Endothelial cell of umbilical vein (primary cell): Measurements from ENCODE around the gene OLFML2B. TPM values are rescaled to one million over a fixed set of nuclear protein-coding genes. Genes with fewer than 3 reads are reported as not detected.

Source experiments
- BruUV-seq: library from RNA; stranded (reverse); fragments of 400-500 nt; replicated peaks from 2 replicates; lab custom pipeline; 2021; lab: Mats Ljungman, UMichigan
- CTCF ChIA-PET: fragments of 300-600, 350-600 bp; sonication (Branson Sonifier 250); formaldehyde crosslinking; loops from one replicate; lab custom pipeline; 2021; ENCODE audit warnings: antibody characterized with exemption, inconsistent platforms; lab: Charles Lee
- POLR2A ChIA-PET: fragments of 300-600, 350-600 bp; sonication (Branson Sonifier 250); formaldehyde crosslinking; loops from one replicate; lab custom pipeline; 2021; ENCODE audit warnings: antibody characterized with exemption, inconsistent platforms; lab: Charles Lee
- DNase-seq: peaks from one replicate; pipeline ENCODE4 v3.0.0-alpha.2; 2011; ENCODE audit warnings: low read depth, low spot score
- FAIRE-seq: peaks from 2 replicates; lab custom pipeline; 2011; peaks lifted over from hg19 to GRCh38; lab: Jason Lieb, UNC
- H2AFZ ChIP-seq: 2 replicates; pipeline ENCODE4 v1.6.0; 2012; ENCODE audit warnings: low read depth, low read length, control low read depth, inconsistent platforms
- H3K27ac ChIP-seq: 2 replicates; pipeline ENCODE4 v1.5.1; 2011; ENCODE audit warnings: low read depth, mild to moderate bottlenecking, control low read depth, low read length, moderate library complexity; ENCODE audit not compliant: insufficient read depth
- H3K27me3 ChIP-seq, 2 experiments: 2 replicates each; pipeline versions ENCODE4 v1.6.0 to v1.6.1; 2011; ENCODE audit warnings: low read length in 2 of 2, mixed read lengths in 1 of 2; ENCODE audit not compliant: control insufficient read depth in 2 of 2, insufficient read depth in 2 of 2
- H3K36me3 ChIP-seq, 2 experiments: 2 replicates in 1 of 2; 3 replicates in 1 of 2; pipeline ENCODE4 v1.5.1; 2011; ENCODE audit warnings: low read length in 2 of 2, mild to moderate bottlenecking in 1 of 2, moderate library complexity in 1 of 2; ENCODE audit not compliant: control insufficient read depth in 2 of 2, insufficient read depth in 2 of 2; ENCODE audit errors: extremely low read depth in 1 of 2
- H3K4me1 ChIP-seq: 3 replicates; pipeline ENCODE4 v1.5.1; 2011; ENCODE audit warnings: mild to moderate bottlenecking, low read length; ENCODE audit not compliant: control insufficient read depth, insufficient read depth; ENCODE audit errors: extremely low read depth
- H3K4me2 ChIP-seq: 2 replicates; pipeline ENCODE4 v1.6.1; 2011; ENCODE audit warnings: low read length, control low read depth, mixed read lengths; ENCODE audit not compliant: insufficient read depth
- H3K4me3 ChIP-seq, 3 experiments: fragments of 200-600 bp in 1 of 3; sonication (generic), shearing (Covaris generic) in 1 of 3; replicated peaks in 1 of 3; 2 replicates each; pipeline ENCODE4 v1.5.1; 2011 to 2016; ENCODE audit warnings: control low read depth in 3 of 3, low read length in 3 of 3, mild to moderate bottlenecking in 2 of 3, inconsistent platforms in 1 of 3, low read depth in 1 of 3, moderate library complexity in 1 of 3; ENCODE audit not compliant: insufficient read depth in 1 of 3
- H3K79me2 ChIP-seq: 2 replicates; pipeline ENCODE4 v1.6.0; 2012; ENCODE audit warnings: low read length, inconsistent platforms; ENCODE audit not compliant: control insufficient read depth, insufficient read depth
- H3K9ac ChIP-seq: replicated peaks from 2 replicates; pipeline ENCODE3; 2011; ENCODE audit warnings: low read length, control low read depth; ENCODE audit not compliant: insufficient read depth; ENCODE audit errors: extremely low read depth
- H3K9me1 ChIP-seq: replicated peaks from 3 replicates; pipeline ENCODE4 v1.6.0; 2011; ENCODE audit warnings: mild to moderate bottlenecking, low read length; ENCODE audit not compliant: control insufficient read depth, insufficient read depth; ENCODE audit errors: extremely low read depth
- H3K9me3 ChIP-seq: replicated peaks from 2 replicates; pipeline ENCODE4 v1.5.1; 2012; ENCODE audit warnings: low read length, inconsistent platforms; ENCODE audit not compliant: control insufficient read depth, insufficient read depth
- H4K20me1 ChIP-seq: replicated peaks from 2 replicates; pipeline ENCODE3; 2011; ENCODE audit warnings: mild to moderate bottlenecking, low read length; ENCODE audit not compliant: control insufficient read depth, insufficient read depth; ENCODE audit errors: extremely low read depth
- CTCF ChIP-seq, 2 donors: IDR thresholded peaks; 1 replicate in 1 of 2; 2 replicates in 1 of 2; pipeline ENCODE4 v1.5.1; 2011; ENCODE audit warnings: low read length in 2 of 2, mild to moderate bottlenecking in 2 of 2, moderate library complexity in 2 of 2, control low read depth in 1 of 2, inconsistent platforms in 1 of 2, low read depth in 1 of 2; ENCODE audit not compliant: insufficient read depth in 1 of 2; ENCODE audit errors: extremely low read depth in 1 of 2
- EZH2 ChIP-seq: IDR thresholded peaks from 2 replicates; pipeline ENCODE4 v1.6.1; 2012; ENCODE audit warnings: borderline replicate concordance, low read depth, mild to moderate bottlenecking, moderate library complexity, low read length, inconsistent platforms; ENCODE audit not compliant: severe bottlenecking
- FOS ChIP-seq: IDR thresholded peaks from 2 replicates; pipeline ENCODE4 v1.6.1; 2011; ENCODE audit warnings: mild to moderate bottlenecking, low read length, moderate library complexity, borderline replicate concordance; ENCODE audit not compliant: insufficient read depth
- GATA2 ChIP-seq: IDR thresholded peaks from 2 replicates; pipeline ENCODE4 v1.7.0; 2011; ENCODE audit warnings: low read depth, mild to moderate bottlenecking, moderate library complexity, mixed read lengths, low read length; ENCODE audit not compliant: insufficient read length, insufficient read depth
- JUN ChIP-seq: IDR thresholded peaks from 2 replicates; pipeline ENCODE4 v1.6.1; 2011; ENCODE audit warnings: borderline replicate concordance, low read depth; ENCODE audit not compliant: insufficient read length, insufficient read depth
- MAX ChIP-seq: IDR thresholded peaks from 2 replicates; pipeline ENCODE4 v1.6.1; 2011; ENCODE audit not compliant: insufficient read depth, insufficient read length
- MYC ChIP-seq: IDR thresholded peaks from one replicate; pipeline ENCODE4 v1.6.1; 2011; ENCODE audit warnings: mild to moderate bottlenecking, low read depth, low read length
- POLR2A ChIP-seq: IDR thresholded peaks from 2 replicates; pipeline ENCODE4 v1.6.1; 2012; ENCODE audit warnings: low read depth, mild to moderate bottlenecking, control low read depth, low read length
- POLR2AphosphoS5 ChIP-seq: IDR thresholded peaks from 2 replicates; pipeline ENCODE4 v1.6.1; 2012; ENCODE audit warnings: low read depth, mild to moderate bottlenecking, control low read depth, low read length, moderate library complexity; ENCODE audit not compliant: insufficient read depth
- dilution Hi-C: fragments of 300-500 bp; cut with MboI; formaldehyde crosslinking; loops from one replicate; pipeline ENCODE4 v1.15.0; 2019; ENCODE audit warnings: low sequenced_read_pairs; ENCODE audit not compliant: extremely low pct_ligation_motif_present
- intact Hi-C: fragments of 100-400 bp; cut with micrococcal nuclease; formaldehyde crosslinking; loops from one replicate; pipeline ENCODE4 v1.10.0; 2022
- polyA plus RNA-seq, 4 experiments: library from polyadenylated mRNA; depleted of rRNA in 3 of 4; stranded (reverse) in 3 of 4; unstranded in 1 of 4; fragments of >200 nt; gene quantifications; 2 replicates each; pipeline versions ENCODE4 v1.2.1 to v1.2.3, GENCODE V29; 2011 to 2012; ENCODE audit warnings: missing spikeins in 1 of 4
- total RNA-seq: library from RNA; stranded (reverse); gene quantifications from 2 replicates; pipeline ENCODE4 v1.2.3, GENCODE V29; 2021

OLFML2B gene
- total and polyA plus RNA-seq, 2 donors (not counting 3 experiments of a cell fraction or from before 2014, with no cell fraction given) = 0.58 to 0.62 TPM

- Histone ChIP-seq H3K4me2 (no peak overlapping the region), H2AFZ (no peak overlapping the region), H3K4me3 (no peak overlapping the region), H3K9me1 (no peaks in the 10 kb centered on the region), H4K20me1 (no peaks in the 10 kb centered on the region), H3K4me1 (no peaks in the 10 kb centered on the region), H3K9ac (no peak overlapping the region), H3K79me2 (no peaks in the 10 kb centered on the region), H3K9me3 (no peaks in the 10 kb centered on the region), H3K27me3 (no peaks in the 10 kb centered on the region), H3K36me3 (peaks cover 0 to 2% of the 10 kb centered on the region in 2 experiments), H3K27ac (no peak overlapping the region)
- POLR2A ChIA-PET = no interaction called here
- no TSS peak for BruUV-seq
- intact Hi-C loops (no loop called here), dilution Hi-C loops (no loop called here)
- TF ChIP-seq FOS (no peak), MAX (no peak), GATA2 (no peak), EZH2 (no peak), POLR2AphosphoS5 (no peak), POLR2A (no peak), CTCF (IDR thresholded peaks at IDR 0.05; ENCODE audit: extremely low read depth in 1 of 2, insufficient read depth in 1 of 2, low read depth in 1 of 2, low read length in 2 of 2) (no peak), JUN (no peak), MYC (no peak)
- DNase-seq = no peak
- no peak for FAIRE-seq
- CTCF ChIA-PET = interaction anchor here (0.8 kb wide), 1 partner anchor 152 kb away, joined by 3 read pairs; no protein-coding TSS in a partner anchor
These were observed 79.3 kb downstream of the OLFML2B start for GRCh38 chr1:161944381-161944780.
